B cell (primary cell): Measurements from ENCODE around the gene MAB21L3. TPM values are rescaled to one million over a fixed set of nuclear protein-coding genes. Genes with fewer than 3 reads are reported as not detected.

Experiments used
- ATAC-seq: fragments of 200-7000 bp; cut with Tn5 transposase; one replicate; pipeline ENCODE4 v1.10.0; 2021; ENCODE audit warnings: low read depth, mild to moderate bottlenecking, moderate number of reproducible peaks, moderate library complexity
- CTCF ChIA-PET: fragments of 350-600 bp; sonication (Branson Sonifier 250); formaldehyde crosslinking; loops from one replicate; lab custom pipeline; 2021; ENCODE audit warnings: antibody characterized with exemption, inconsistent platforms; lab: Charles Lee
- POLR2A ChIA-PET: fragments of 350-600 bp; sonication (Branson Sonifier 250); formaldehyde crosslinking; loops from one replicate; lab custom pipeline; 2021; ENCODE audit warnings: antibody characterized with exemption; lab: Charles Lee
- DNase-seq: peaks from one replicate; pipeline ENCODE4 v3.0.0; 2013
- H2AFZ ChIP-seq: 2 replicates; pipeline ENCODE4 v1.6.1; 2012; ENCODE audit warnings: mild to moderate bottlenecking, low read depth, low read length; ENCODE audit not compliant: insufficient read depth, poor library complexity, severe bottlenecking
- H3K27ac ChIP-seq, 2 donors: 1 replicate in 1 of 2; 2 replicates in 1 of 2; pipeline ENCODE4 v1.5.1; 2012 to 2013; ENCODE audit warnings: low read length in 2 of 2, mild to moderate bottlenecking in 2 of 2, moderate library complexity in 1 of 2
- H3K27me3 ChIP-seq, 4 experiments: fragments of 200-600 bp in 1 of 4; sonication (generic) in 1 of 4; replicated peaks in 1 of 4; 1 replicate in 2 of 4; 2 replicates in 2 of 4; pipeline versions ENCODE4 v1.6.1 to v1.7.0; 2013 to 2016; ENCODE audit warnings: low read length in 3 of 4, mild to moderate bottlenecking in 2 of 4, mixed read lengths in 1 of 4, moderate library complexity in 1 of 4; ENCODE audit not compliant: insufficient read depth in 4 of 4, control insufficient read depth in 3 of 4; ENCODE audit errors: control extremely low read depth in 1 of 4
- H3K36me3 ChIP-seq, 2 experiments: replicated peaks in 1 of 2; 1 replicate in 1 of 2; 2 replicates in 1 of 2; pipeline versions ENCODE4 v1.6.1 to v1.7.1; 2013; ENCODE audit warnings: low read length in 1 of 2; ENCODE audit not compliant: insufficient read depth in 2 of 2, control insufficient read depth in 1 of 2; ENCODE audit errors: control extremely low read depth in 1 of 2, extremely low read depth in 1 of 2
- H3K4me1 ChIP-seq, 2 donors: fragments of 200-600 bp in 1 of 2; sonication (generic) in 1 of 2; 1 replicate in 1 of 2; 2 replicates in 1 of 2; pipeline versions ENCODE4 v1.5.1 to v1.6.1; 2013 to 2017; ENCODE audit warnings: low read length in 2 of 2; ENCODE audit not compliant: control insufficient read depth in 2 of 2, insufficient read depth in 2 of 2
- H3K4me2 ChIP-seq: replicated peaks from 2 replicates; pipeline ENCODE3; 2012; ENCODE audit warnings: mild to moderate bottlenecking, low read depth, low read length; ENCODE audit not compliant: poor library complexity, severe bottlenecking
- H3K4me3 ChIP-seq, 5 experiments: fragments of 200-600 bp in 1 of 5; sonication (generic) in 1 of 5; 1 replicate in 3 of 5; 2 replicates in 2 of 5; pipeline versions ENCODE4 v1.5.1 to v1.7.0; 2011 to 2016; ENCODE audit warnings: low read length in 4 of 5, mild to moderate bottlenecking in 4 of 5, low read depth in 2 of 5, control low read depth in 1 of 5, moderate library complexity in 1 of 5; ENCODE audit not compliant: insufficient read depth in 1 of 5; ENCODE audit errors: control extremely low read depth in 1 of 5, extremely low read depth in 1 of 5
- H3K79me2 ChIP-seq: fragments of 200-600 bp; sonication (generic); one replicate; pipeline ENCODE4 v1.6.0; 2016; ENCODE audit warnings: low read length; ENCODE audit not compliant: control insufficient read depth, insufficient read depth
- H3K9ac ChIP-seq: fragments of 200-600 bp; sonication (generic); 2 replicates; pipeline ENCODE4 v1.6.1; 2017; ENCODE audit warnings: mild to moderate bottlenecking, low read length, moderate library complexity
- H3K9me3 ChIP-seq, 3 donors: one replicate each; pipeline versions ENCODE4 v1.6.1 to v1.7.1; 2013; ENCODE audit warnings: low read length in 2 of 3; ENCODE audit not compliant: control insufficient read depth in 2 of 3, insufficient read depth in 1 of 3; ENCODE audit errors: control extremely low read depth in 1 of 3
- H4K20me1 ChIP-seq: 2 replicates; pipeline ENCODE4 v1.6.0; 2012; ENCODE audit warnings: mild to moderate bottlenecking, low read length; ENCODE audit not compliant: insufficient read depth, control insufficient read depth, poor library complexity, severe bottlenecking
- H3K27ac Mint-ChIP-seq: one replicate; pipeline ENCODE4 v1.8.0; 2021; ENCODE audit warnings: mixed read lengths
- H3K27me3 Mint-ChIP-seq: one replicate; pipeline ENCODE4 v1.8.0; 2021; ENCODE audit warnings: mixed read lengths
- H3K4me1 Mint-ChIP-seq: one replicate; pipeline ENCODE4 v1.8.0; 2021; ENCODE audit warnings: mixed read lengths
- H3K4me3 Mint-ChIP-seq: one replicate; pipeline ENCODE4 v1.8.0; 2021; ENCODE audit warnings: mixed read lengths
- H3K9me3 Mint-ChIP-seq: one replicate; pipeline ENCODE4 v1.8.0; 2022; ENCODE audit warnings: mixed read lengths; ENCODE audit not compliant: insufficient read depth
- CTCF ChIP-seq: fragments of 200-600 bp; IDR thresholded peaks from one replicate; pipeline ENCODE4 v1.8.0; 2022; ENCODE audit warnings: antibody characterized with exemption, mild to moderate bottlenecking
- EZH2 ChIP-seq: IDR thresholded peaks from 2 replicates; pipeline ENCODE4 v1.6.1; 2012; ENCODE audit warnings: borderline replicate concordance, low read depth, mild to moderate bottlenecking, moderate library complexity, low read length; ENCODE audit not compliant: insufficient read depth, poor library complexity, severe bottlenecking
- WGBS: methylation state at CpG from one replicate; pipeline ENCODE4 v1.1.5; 2013; ENCODE audit warnings: missing lambda C conversion rate; ENCODE audit not compliant: insufficient coverage; 5-methylcytosine and 5-hydroxymethylcytosine counted together
- intact Hi-C: fragments of 100-400 bp; cut with micrococcal nuclease; formaldehyde crosslinking; loops from one replicate; pipeline ENCODE4 v1.10.0; 2022
- polyA minus RNA-seq: library from RNA; depleted of rRNA, polyadenylated mRNA; stranded (reverse); fragments of >200 nt; gene quantifications from 2 replicates; pipeline ENCODE4 v1.2.3, GENCODE V29; 2012
- polyA plus RNA-seq: library from polyadenylated mRNA; depleted of rRNA; stranded (reverse); fragments of >200 nt; gene quantifications from 2 replicates; pipeline ENCODE4 v1.2.3, GENCODE V29; 2012
- total RNA-seq, 2 donors: library from RNA; stranded (reverse); fragments of 120-200 nt in 1 of 2; gene quantifications; 1 replicate in 1 of 2; 2 replicates in 1 of 2; pipeline versions ENCODE4 v1.2.3 to v1.2.4, GENCODE V29; 2013 to 2022

Gene MAB21L3
- total RNA-seq (not detected in 2 replicates), polyA plus RNA-seq (not detected in 2 replicates), polyA minus RNA-seq (not detected in 2 replicates)
- not detected for total RNA-seq (2013)

DNA sequence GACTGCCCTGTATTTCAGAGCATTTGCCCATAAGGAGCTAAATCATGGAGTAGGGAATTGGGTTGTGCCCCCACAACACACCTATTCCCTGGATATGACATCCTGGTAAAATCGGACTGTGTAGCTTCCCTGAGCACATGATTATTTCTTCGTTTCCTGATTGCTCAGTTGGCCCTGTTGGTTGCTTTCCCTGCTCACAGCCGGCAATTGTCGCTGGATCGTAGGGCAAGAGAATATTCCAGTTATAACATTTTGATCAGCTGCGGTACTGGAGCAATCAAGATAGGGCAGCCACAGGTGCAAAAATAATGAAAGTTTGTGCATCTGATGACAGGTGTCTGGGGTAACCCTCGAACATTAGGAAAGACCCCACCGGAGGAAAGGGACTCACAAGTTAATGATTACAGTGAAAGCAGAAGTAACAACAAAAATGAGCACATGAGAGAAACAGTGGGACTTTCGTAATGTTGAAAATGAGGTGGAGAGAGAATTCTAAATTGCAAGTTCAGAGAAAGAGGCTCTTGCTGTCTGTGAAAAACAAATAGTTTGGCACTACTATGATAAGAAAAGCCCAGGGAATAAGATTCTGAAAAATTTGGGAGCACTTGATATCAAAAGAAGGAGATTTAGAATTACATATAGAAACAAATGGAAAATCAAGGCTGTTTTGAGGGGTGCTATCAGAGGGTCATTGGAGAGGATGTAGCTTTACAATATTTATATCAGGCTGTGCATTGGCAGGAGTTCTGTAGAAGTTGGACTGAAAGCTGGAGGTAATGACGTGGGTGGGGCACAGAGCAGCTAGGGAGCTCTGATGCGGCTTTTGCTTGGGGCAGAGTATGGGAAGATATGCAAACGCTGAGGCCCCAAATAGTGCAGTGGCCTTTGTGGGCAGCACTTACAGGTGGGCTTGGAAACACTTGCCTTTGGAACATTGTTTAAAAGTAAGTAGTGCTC, at the start of gene MAB21L3:
Gene MAB21L3 (plus strand): TSS at position 833 of the 957 bp plus-strand sequence. CDS start 1,217 bp downstream, outside the sequence.
- H3K27ac Mint-ChIP-seq: no peak within 1 kb of the TSS
- H3K27ac ChIP-seq: no peak within 1 kb of the TSS
- DNase-seq (no peak), ATAC-seq (no peak)
- H3K4me1 Mint-ChIP-seq: no peaks in the 10 kb centered on the region
- H3K27me3 ChIP-seq: peaks cover 0 to 8% (median 2%) of the 10 kb centered on the region in 4 experiments
- no peaks in the 10 kb centered on the region for H3K9me3 Mint-ChIP-seq
- POLR2A ChIA-PET: no interaction called here
- no peaks in the 10 kb centered on the region for H3K9me3 ChIP-seq
- H4K20me1 ChIP-seq: no peaks in the 10 kb centered on the region
- intact Hi-C loops: no loop called here
- H3K79me2 ChIP-seq: no peaks in the 10 kb centered on the region
- H3K4me1 ChIP-seq: no peaks in the 10 kb centered on the region
- CTCF ChIA-PET: no interaction called here
- H3K4me3 Mint-ChIP-seq: no peak within 1 kb of the TSS
- H2AFZ ChIP-seq: no peak within 1 kb of the TSS
- H3K4me2 ChIP-seq: no peak within 1 kb of the TSS
- WGBS: 68% methylated on average over 12 of the region's 12 CpGs
- no peak within 1 kb of the TSS for H3K4me3 ChIP-seq
- H3K9ac ChIP-seq: no peak within 1 kb of the TSS
- peaks cover 17% of the 10 kb centered on the region for H3K27me3 Mint-ChIP-seq
- H3K36me3 ChIP-seq: no peaks in the 10 kb centered on the region
- TF ChIP-seq EZH2 (no peak), CTCF (no peak)

- no peak for ATAC-seq
- H3K27ac Mint-ChIP-seq: no peak overlapping the region
Measured at GRCh38 chr1:116062201-116062600, 49.0 kb upstream of the MAB21L3 start.

More at GRCh38 chr1:116062201-116062600, 49.0 kb upstream of the MAB21L3 start:
- Histone ChIP-seq H3K9me3 (no peaks in the 10 kb centered on the region), H3K9ac (no peak overlapping the region), H3K36me3 (no peaks in the 10 kb centered on the region), H3K4me3 (no peak overlapping the region), H3K4me1 (no peaks in the 10 kb centered on the region), H3K27ac (no peak overlapping the region), H4K20me1 (no peaks in the 10 kb centered on the region), H2AFZ (no peak overlapping the region), H3K79me2 (no peaks in the 10 kb centered on the region), H3K4me2 (no peak overlapping the region), H3K27me3 (no peaks in the 10 kb centered on the region)
- DNase-seq: no peak
- no CpG with 5 or more reads among the region's 1 CpG for WGBS
- Mint-ChIP-seq H3K4me3 (no peak overlapping the region), H3K9me3 (peaks cover 10% of the 10 kb centered on the region), H3K4me1 (no peaks in the 10 kb centered on the region), H3K27me3 (no peaks in the 10 kb centered on the region)
- CTCF ChIA-PET: no interaction called here
- intact Hi-C loops: no loop called here
- TF ChIP-seq CTCF (no peak), EZH2 (no peak)
- POLR2A ChIA-PET: no interaction called here
